Prostate gland (tissue), 2 donors: ENCODE data around the gene CDK14.

Source experiments
- CTCF ChIP-seq, 4 experiments: fragments of 200-600 bp in 2 of 4; fragments of 450-650 bp in 2 of 4; sonication (generic) in 2 of 4; IDR thresholded peaks; 1 replicate in 3 of 4; 2 replicates in 1 of 4; pipeline ENCODE4 v1.5.1; 2016 to 2019; ENCODE audit warnings: antibody characterized with exemption in 4 of 4, mild to moderate bottlenecking in 2 of 4, moderate library complexity in 2 of 4
- POLR2A ChIP-seq: fragments of 450-650 bp; IDR thresholded peaks from one replicate; pipeline ENCODE4 v1.6.1; 2016; ENCODE audit warnings: antibody characterized with exemption, mild to moderate bottlenecking
- POLR2AphosphoS5 ChIP-seq: sonication (generic); formaldehyde crosslinking; IDR thresholded peaks from one replicate; pipeline ENCODE4 v1.6.1; 2017; ENCODE audit warnings: antibody characterized with exemption

DNA sequence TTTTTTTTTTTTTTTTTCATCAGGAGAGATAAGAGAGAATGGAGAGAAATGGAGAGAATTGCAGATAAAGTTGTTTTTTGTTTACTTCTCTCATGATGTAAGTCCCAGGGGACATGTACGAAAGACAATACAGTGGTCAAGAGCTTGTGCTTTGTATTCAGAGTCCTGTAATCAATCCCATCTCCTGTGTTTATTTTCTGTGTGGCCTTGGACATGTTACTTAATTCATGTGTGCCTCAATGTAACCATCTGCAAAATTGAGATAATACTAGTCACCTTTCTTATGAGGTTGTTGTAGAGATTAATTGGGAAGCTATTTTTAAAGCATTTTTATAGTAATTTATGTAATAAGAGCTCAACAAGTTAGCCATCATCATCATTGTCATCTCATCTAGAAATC, 117.5 kb downstream of the CDK14 start:
- TF ChIP-seq CTCF (IDR thresholded peaks at IDR 0.05) = no peak
- no peak for TF ChIP-seq POLR2AphosphoS5
- TF ChIP-seq POLR2A = no peak
